Mesenteric fat pad (tissue), 1 donor: Measurements from ENCODE around the gene FAAP20. TPM values are rescaled to one million over a fixed set of nuclear protein-coding genes. Genes with fewer than 3 reads are reported as not detected.

Experiments
- DNase-seq: peaks from one replicate; pipeline ENCODE4 v3.0.0-alpha.2; 2020; ENCODE audit warnings: low spot score
- long read RNA-seq: library from polyadenylated mRNA; unstranded; transcript quantifications from one replicate; pipeline ENCODE4 v2.0.0, GENCODE V29; 2020
- total RNA-seq: library from RNA; stranded (reverse); fragmentation: NEBNext Ultra II Directional; extraction: Animal tissue kit (Norgen Biotek cat#: 25700); gene quantifications from one replicate; pipeline ENCODE4 v1.2.1, GENCODE V29; 2021
- donor health status: DM: yes; HTN: yes; CAD: no.

FAAP20 gene
- total RNA-seq: 42.6 TPM
- long read RNA-seq, transcript FAAP20-203 (4 exons, 811 nt): major isoform, 8 of 17 reads
- long read RNA-seq, partial matches to known transcripts: 1 of 17 reads
- long read RNA-seq, other reads (novel, unspliced or antisense): 5 of 17 reads

- DNase-seq: no peak
Measured at GRCh38 chr1:2194319-2194897, at the start of gene FAAP20. Gene FAAP20 (minus strand): TSS chr1:2194772. CDS start chr1:2194749, 23 bp downstream.

GRCh38 chr1:2242814-2243725 is 48.5 kb upstream of the FAAP20 start:
- DNase-seq: no peak

- DNase-seq: no peak
Measured at GRCh38 chr1:2241820-2242219, 47.2 kb upstream of the FAAP20 start.

- no peak for DNase-seq
Measured at GRCh38 chr1:2240270-2241156, 45.9 kb upstream of the FAAP20 start.

GRCh38 chr1:2239384-2239985 is 44.9 kb upstream of the FAAP20 start:
- no peak for DNase-seq

GRCh38 chr1:2239013-2239370 is 44.4 kb upstream of the FAAP20 start:
- DNase-seq: no peak

- DNase-seq: no peak
Measured at GRCh38 chr1:2238361-2239012, 43.9 kb upstream of the FAAP20 start.

- no peak for DNase-seq
Measured at GRCh38 chr1:2237773-2238172, 43.2 kb upstream of the FAAP20 start.

- no peak for DNase-seq
Measured at GRCh38 chr1:2236695-2237677, 42.4 kb upstream of the FAAP20 start.

- no peak for DNase-seq
Measured at GRCh38 chr1:2235300-2235998, 40.9 kb upstream of the FAAP20 start.

- no peak for DNase-seq
Measured at GRCh38 chr1:2234762-2235113, 40.2 kb upstream of the FAAP20 start.

- DNase-seq: peak; percentile 96
Measured at GRCh38 chr1:2233997-2234761, 39.6 kb upstream of the FAAP20 start.

GRCh38 chr1:2233468-2233867 is 38.9 kb upstream of the FAAP20 start:
- DNase-seq: no peak

- DNase-seq: no peak
Measured at GRCh38 chr1:2232916-2233438, 38.4 kb upstream of the FAAP20 start.

- no peak for DNase-seq
Measured at GRCh38 chr1:2232255-2232915, 37.8 kb upstream of the FAAP20 start.

GRCh38 chr1:2231532-2232254 is 37.1 kb upstream of the FAAP20 start:
- no peak for DNase-seq
